Peyer's patch (tissue), 4 donors: ENCODE measurements around the gene WDHD1. TPM values are rescaled to one million over a fixed set of nuclear protein-coding genes. Genes with fewer than 3 reads are reported as not detected.
"Not testable (repeated sequence)": the region's sequence is repeated elsewhere in the genome, so short reads cannot be mapped to it uniquely, and the experiment has no call there.

Source experiments
- DNase-seq, 3 donors: peaks; one replicate each; pipeline ENCODE4 v3.0.0-alpha.2; 2017 to 2019
- H3K27ac ChIP-seq, 4 donors: fragments of 200-600 bp; sonication (generic); one replicate each; pipeline ENCODE4 v1.5.1; 2016 to 2019
- H3K27me3 ChIP-seq, 2 donors: fragments of 200-600 bp; sonication (generic); one replicate each; pipeline ENCODE4 v1.5.1; 2019
- H3K36me3 ChIP-seq, 3 donors: fragments of 200-600 bp; sonication (generic); one replicate each; pipeline ENCODE4 v1.5.1; 2016 to 2019
- H3K4me1 ChIP-seq, 4 donors: fragments of 200-600 bp; sonication (generic); one replicate each; pipeline ENCODE4 v1.5.1; 2016 to 2019
- H3K4me3 ChIP-seq, 4 donors: fragments of 200-600 bp; sonication (generic); 1 replicate in 3 of 4; 2 replicates in 1 of 4; pipeline ENCODE4 v1.5.1; 2016 to 2019; ENCODE audit warnings: mild to moderate bottlenecking in 1 of 4
- H3K9me3 ChIP-seq, 4 donors: fragments of 200-600 bp; sonication (generic); one replicate each; pipeline ENCODE4 v1.5.1; 2016 to 2019; ENCODE audit warnings: mild to moderate bottlenecking in 1 of 4
- CTCF ChIP-seq, 6 experiments: fragments of 450-650 bp in 4 of 6; fragments of 200-600 bp in 2 of 6; sonication (generic) in 1 of 6; IDR thresholded peaks; one replicate each; pipeline ENCODE4 v1.5.1; 2017 to 2019; ENCODE audit warnings: antibody characterized with exemption in 6 of 6, mild to moderate bottlenecking in 3 of 6, moderate library complexity in 1 of 6
- POLR2A ChIP-seq, 2 donors: fragments of 450-650 bp; IDR thresholded peaks; one replicate each; pipeline ENCODE4 v1.5.1; 2017; ENCODE audit warnings: antibody characterized with exemption in 2 of 2, mild to moderate bottlenecking in 2 of 2, moderate library complexity in 2 of 2
- total RNA-seq, 4 donors: library from RNA; depleted of rRNA; stranded (reverse); fragments of >200 nt; gene quantifications; one replicate each; pipeline ENCODE4 v1.1.0, GENCODE V29; 2016

WDHD1 gene
- total RNA-seq, 4 donors from 2014 or later = 0.70 to 2.5 (median 1.0) TPM

GRCh38 chr14:54902143-54902520 is 124.8 kb downstream of the WDHD1 start:
- no peak for TF ChIP-seq POLR2A (IDR thresholded peaks at IDR 0.05)
- TF ChIP-seq CTCF (IDR thresholded peaks at IDR 0.05) = peak in 1 of 6 experiments; percentile 15

GRCh38 chr14:54901380-54902142 is 125.3 kb downstream of the WDHD1 start:
- H3K36me3 ChIP-seq = no peaks in the 10 kb centered on the region
- TF ChIP-seq CTCF (IDR thresholded peaks at IDR 0.05) (no peak), POLR2A (IDR thresholded peaks at IDR 0.05) (peak in 1 of 2 donors; percentile 5)
- DNase-seq = peak in 2 of 3 donors; percentile 22 to 49
- H3K4me3 ChIP-seq = peak overlapping the region; percentile 87 to 92 (median 92)
- peak overlapping the region; percentile 93 to 99 (median 97) for H3K27ac ChIP-seq
- peaks cover 0 to 6% (median 0%) of the 10 kb centered on the region in 4 donors for H3K4me1 ChIP-seq
- no peaks in the 10 kb centered on the region for H3K27me3 ChIP-seq
- no peaks in the 10 kb centered on the region for H3K9me3 ChIP-seq

More at GRCh38 chr14:54902143-54902520, 124.8 kb downstream of the WDHD1 start:
- peaks cover 0 to 6% (median 0%) of the 10 kb centered on the region in 4 donors for H3K4me1 ChIP-seq
- H3K4me3 ChIP-seq = peak overlapping the region; percentile 87 to 92 (median 92)
- no peaks in the 10 kb centered on the region for H3K36me3 ChIP-seq
- DNase-seq = peak; percentile 82 to 93 (median 86)
- no peaks in the 10 kb centered on the region for H3K27me3 ChIP-seq
- no peaks in the 10 kb centered on the region for H3K9me3 ChIP-seq
- H3K27ac ChIP-seq = peak overlapping the region; percentile 93 to 99 (median 97)

- peaks cover 0 to 6% (median 0%) of the 10 kb centered on the region in 4 donors for H3K4me1 ChIP-seq
- DNase-seq = no peak
- no peaks in the 10 kb centered on the region for H3K36me3 ChIP-seq
- H3K9me3 ChIP-seq = no peaks in the 10 kb centered on the region
- H3K27me3 ChIP-seq = no peaks in the 10 kb centered on the region
- H3K27ac ChIP-seq = no peak overlapping the region
- H3K4me3 ChIP-seq = no peak overlapping the region
- TF ChIP-seq POLR2A (IDR thresholded peaks at IDR 0.05) = no peak
- TF ChIP-seq CTCF (IDR thresholded peaks at IDR 0.05) = no peak
Observed at GRCh38 chr14:54899573-54899972, 127.3 kb downstream of the WDHD1 start.

GRCh38 chr14:54897809-54898555 is 128.9 kb downstream of the WDHD1 start:
- not testable (repeated sequence) for H3K4me1 ChIP-seq, H3K9me3 ChIP-seq, DNase-seq, H3K36me3 ChIP-seq, H3K4me3 ChIP-seq, H3K27ac ChIP-seq, H3K27me3 ChIP-seq

GRCh38 chr14:54895683-54896082 is 131.2 kb downstream of the WDHD1 start:
- Histone ChIP-seq H3K36me3 (no peaks in the 10 kb centered on the region), H3K9me3 (no peaks in the 10 kb centered on the region), H3K27ac (no peak overlapping the region), H3K4me1 (no peaks in the 10 kb centered on the region), H3K4me3 (no peak overlapping the region), H3K27me3 (no peaks in the 10 kb centered on the region)
- DNase-seq = no peak
- TF ChIP-seq POLR2A (IDR thresholded peaks at IDR 0.05) (no peak), CTCF (IDR thresholded peaks at IDR 0.05) (no peak)

GRCh38 chr14:54894995-54895394 is 131.9 kb downstream of the WDHD1 start:
- H3K9me3 ChIP-seq = no peaks in the 10 kb centered on the region
- no peak overlapping the region for H3K4me3 ChIP-seq
- no peaks in the 10 kb centered on the region for H3K4me1 ChIP-seq
- no peaks in the 10 kb centered on the region for H3K36me3 ChIP-seq
- no peak for DNase-seq
- TF ChIP-seq POLR2A (IDR thresholded peaks at IDR 0.05) = no peak
- TF ChIP-seq CTCF (IDR thresholded peaks at IDR 0.05) = no peak
- H3K27ac ChIP-seq = no peak overlapping the region
- no peaks in the 10 kb centered on the region for H3K27me3 ChIP-seq
